ENCODE data around the gene HSF4.

DNA sequence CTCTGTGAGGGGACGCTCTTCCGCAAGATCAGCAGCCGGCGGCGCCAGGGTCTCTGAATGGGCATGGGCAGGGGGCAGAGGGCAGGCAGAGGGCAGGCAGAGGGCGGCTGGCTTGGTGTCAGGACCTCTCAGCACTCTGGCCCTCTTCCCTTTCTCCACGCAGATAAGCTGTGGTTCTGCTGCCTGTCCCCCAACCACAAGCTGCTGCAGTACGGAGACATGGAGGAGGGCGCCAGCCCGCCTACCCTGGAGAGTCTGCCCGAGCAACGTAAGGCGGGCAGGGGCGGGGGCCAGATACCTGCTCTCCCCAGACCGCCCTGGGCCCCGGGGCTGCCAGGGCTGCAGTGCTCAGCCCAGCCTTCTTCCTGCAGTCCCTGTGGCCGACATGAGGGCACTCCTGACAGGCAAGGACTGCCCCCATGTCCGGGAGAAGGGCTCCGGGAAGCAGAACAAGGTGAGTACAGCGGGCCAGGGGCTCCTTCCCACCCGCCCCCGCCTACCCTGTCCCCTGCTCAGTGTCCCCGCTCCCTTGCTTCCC is 38.5 kb downstream of the HSF4 start:
- no peak for TF ChIP-seq POLR2A (IDR thresholded peaks at IDR 0.05)
- TF ChIP-seq, protein P1, sequence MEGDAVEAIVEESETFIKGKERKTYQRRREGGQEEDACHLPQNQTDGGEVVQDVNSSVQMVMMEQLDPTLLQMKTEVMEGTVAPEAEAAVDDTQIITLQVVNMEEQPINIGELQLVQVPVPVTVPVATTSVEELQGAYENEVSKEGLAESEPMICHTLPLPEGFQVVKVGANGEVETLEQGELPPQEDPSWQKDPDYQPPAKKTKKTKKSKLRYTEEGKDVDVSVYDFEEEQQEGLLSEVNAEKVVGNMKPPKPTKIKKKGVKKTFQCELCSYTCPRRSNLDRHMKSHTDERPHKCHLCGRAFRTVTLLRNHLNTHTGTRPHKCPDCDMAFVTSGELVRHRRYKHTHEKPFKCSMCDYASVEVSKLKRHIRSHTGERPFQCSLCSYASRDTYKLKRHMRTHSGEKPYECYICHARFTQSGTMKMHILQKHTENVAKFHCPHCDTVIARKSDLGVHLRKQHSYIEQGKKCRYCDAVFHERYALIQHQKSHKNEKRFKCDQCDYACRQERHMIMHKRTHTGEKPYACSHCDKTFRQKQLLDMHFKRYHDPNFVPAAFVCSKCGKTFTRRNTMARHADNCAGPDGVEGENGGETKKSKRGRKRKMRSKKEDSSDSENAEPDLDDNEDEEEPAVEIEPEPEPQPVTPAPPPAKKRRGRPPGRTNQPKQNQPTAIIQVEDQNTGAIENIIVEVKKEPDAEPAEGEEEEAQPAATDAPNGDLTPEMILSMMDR (IDR thresholded peaks at IDR 0.05 in 4 of 5, conservative IDR thresholded peaks at IDR 0.05 in 1 of 5): no peak

Data from gastrocnemius medialis (tissue), 4 donors.